OCI-LY1 (cell line): Measurements from ENCODE around the gene BCL2.
A peak's percentile ranks its signal among the peaks of the same experiment; 100 is the strongest.

Source experiments
- H2AFZ ChIP-seq: fragments of 200-600 bp; sonication (generic), shearing (Covaris generic); 2 replicates; pipeline ENCODE4 v1.6.0; 2014; ENCODE audit warnings: antibody characterized with exemption, mild to moderate bottlenecking, low read length
- H3F3A ChIP-seq: fragments of 200-600 bp; sonication (generic), shearing (Covaris generic); 2 replicates; pipeline ENCODE4 v1.6.0; 2014; ENCODE audit warnings: mild to moderate bottlenecking, antibody characterized with exemption, low read length, moderate library complexity; ENCODE audit not compliant: insufficient read depth
- H3K27ac ChIP-seq: fragments of 200-600 bp; sonication (generic); 2 replicates; pipeline ENCODE4 v1.5.1; 2014; ENCODE audit warnings: low read length, mixed run types, mild to moderate bottlenecking, low read depth; ENCODE audit not compliant: poor library complexity, severe bottlenecking
- H3K27me3 ChIP-seq: fragments of 200-600 bp; sonication (generic); 2 replicates; pipeline ENCODE4 v1.6.0; 2014; ENCODE audit warnings: antibody characterized with exemption, mild to moderate bottlenecking, low read length, moderate library complexity; ENCODE audit not compliant: insufficient read depth
- H3K36me3 ChIP-seq: fragments of 200-600 bp; sonication (generic); 2 replicates; pipeline ENCODE4 v1.6.1; 2014; ENCODE audit warnings: mild to moderate bottlenecking, antibody characterized with exemption, low read length, moderate library complexity, mixed read lengths; ENCODE audit not compliant: insufficient read depth
- H3K4me1 ChIP-seq: fragments of 200-600 bp; sonication (generic); 2 replicates; pipeline ENCODE4 v1.5.1; 2014; ENCODE audit warnings: mild to moderate bottlenecking, low read length, moderate library complexity; ENCODE audit not compliant: insufficient read depth, severe bottlenecking
- H3K4me2 ChIP-seq: fragments of 200-600 bp; sonication (generic), shearing (Covaris generic); 2 replicates; pipeline ENCODE4 v1.6.1; 2014; ENCODE audit warnings: low read length
- H3K4me3 ChIP-seq: fragments of 200-600 bp; sonication (generic); 2 replicates; pipeline ENCODE4 v1.5.1; 2014; ENCODE audit warnings: low read length, low read depth, mild to moderate bottlenecking, mixed read lengths; ENCODE audit not compliant: poor library complexity, severe bottlenecking
- H3K79me2 ChIP-seq: fragments of 200-600 bp; shearing (Covaris generic); 2 replicates; pipeline ENCODE4 v1.6.1; 2016; ENCODE audit warnings: mixed run types, low read length, mixed read lengths; ENCODE audit not compliant: insufficient read depth
- H3K9ac ChIP-seq: fragments of 200-600 bp; sonication (generic), shearing (Covaris generic); 2 replicates; pipeline ENCODE4 v1.6.1; 2014; ENCODE audit warnings: mild to moderate bottlenecking, low read length, mixed read lengths
- H3K9me2 ChIP-seq: fragments of 200-600 bp; sonication (generic), shearing (Covaris generic); 2 replicates; pipeline ENCODE4 v1.6.1; 2014; ENCODE audit warnings: low read depth, mild to moderate bottlenecking, low read length, mixed read lengths
- H3K9me3 ChIP-seq: fragments of 200-600 bp; shearing (Covaris generic); 2 replicates; pipeline ENCODE4 v1.6.1; 2014; ENCODE audit warnings: low read length, mixed read lengths
- H4K20me1 ChIP-seq: fragments of 200-600 bp; sonication (generic), shearing (Covaris generic); 2 replicates; pipeline ENCODE4 v1.6.0; 2016; ENCODE audit warnings: mild to moderate bottlenecking, low read length; ENCODE audit not compliant: insufficient read depth
- EZH2 ChIP-seq: fragments of 200-600 bp; sonication (generic), shearing (Covaris generic); IDR thresholded peaks from 2 replicates; pipeline ENCODE4 v1.8.0; 2017; ENCODE audit warnings: borderline replicate concordance, mixed run types, mild to moderate bottlenecking, antibody characterized with exemption, low read length, moderate library complexity, mixed read lengths
- TF ChIP-seq, protein P1 (sequence below): fragments of 200-600 bp; sonication (generic), shearing (Covaris generic); IDR thresholded peaks from 2 replicates; pipeline ENCODE4 v1.5.1; 2017; ENCODE audit warnings: mild to moderate bottlenecking, antibody characterized with exemption, low read length, moderate library complexity, mixed read lengths

The BCL2 gene

DNA sequence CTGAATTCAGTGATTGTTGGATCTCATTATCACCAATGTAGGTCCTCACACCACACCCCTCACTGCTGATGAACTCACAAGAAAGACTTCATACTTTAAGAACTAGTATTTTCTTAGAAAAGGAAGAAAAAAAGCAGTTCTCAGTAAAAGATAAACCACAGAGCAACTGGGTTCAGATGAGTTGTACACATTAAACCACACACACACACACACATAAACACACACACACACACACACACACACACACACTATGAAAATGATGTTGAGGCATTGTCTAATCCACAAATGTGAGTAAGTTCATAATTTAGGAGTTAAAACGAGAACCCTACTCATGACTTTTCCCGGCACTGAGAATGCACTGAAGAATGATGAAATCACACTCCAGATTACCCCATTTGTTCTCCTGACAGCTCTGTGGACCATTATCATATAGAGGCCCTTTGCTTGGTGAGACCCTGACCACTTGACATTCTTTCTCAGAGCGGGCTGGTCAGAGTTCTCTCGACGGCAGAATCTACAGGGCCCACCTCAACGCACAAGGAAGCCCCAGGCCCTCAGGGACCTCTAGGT is 106.2 kb downstream of the BCL2 start:
- H2AFZ ChIP-seq = no peak overlapping the region

DNA sequence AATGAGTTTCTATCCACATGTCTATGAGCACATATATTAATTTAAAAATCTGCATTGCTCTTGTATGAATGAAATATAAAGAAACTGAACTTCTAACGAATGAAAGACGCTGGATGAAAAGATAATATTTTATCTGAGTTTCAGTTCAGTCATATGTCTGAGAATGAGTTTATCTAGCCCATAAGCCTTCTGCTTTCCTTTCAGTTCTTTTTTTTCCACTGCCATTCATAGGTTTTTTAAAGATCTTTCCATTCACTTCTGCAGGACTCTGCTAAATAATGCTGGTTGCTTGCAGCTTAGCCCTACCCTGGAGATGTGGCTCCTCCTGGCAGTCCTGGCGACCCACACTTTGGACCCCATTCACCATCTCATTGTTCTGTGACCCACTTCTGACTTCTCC is 109.0 kb downstream of the BCL2 start:
- TF ChIP-seq, protein P1, sequence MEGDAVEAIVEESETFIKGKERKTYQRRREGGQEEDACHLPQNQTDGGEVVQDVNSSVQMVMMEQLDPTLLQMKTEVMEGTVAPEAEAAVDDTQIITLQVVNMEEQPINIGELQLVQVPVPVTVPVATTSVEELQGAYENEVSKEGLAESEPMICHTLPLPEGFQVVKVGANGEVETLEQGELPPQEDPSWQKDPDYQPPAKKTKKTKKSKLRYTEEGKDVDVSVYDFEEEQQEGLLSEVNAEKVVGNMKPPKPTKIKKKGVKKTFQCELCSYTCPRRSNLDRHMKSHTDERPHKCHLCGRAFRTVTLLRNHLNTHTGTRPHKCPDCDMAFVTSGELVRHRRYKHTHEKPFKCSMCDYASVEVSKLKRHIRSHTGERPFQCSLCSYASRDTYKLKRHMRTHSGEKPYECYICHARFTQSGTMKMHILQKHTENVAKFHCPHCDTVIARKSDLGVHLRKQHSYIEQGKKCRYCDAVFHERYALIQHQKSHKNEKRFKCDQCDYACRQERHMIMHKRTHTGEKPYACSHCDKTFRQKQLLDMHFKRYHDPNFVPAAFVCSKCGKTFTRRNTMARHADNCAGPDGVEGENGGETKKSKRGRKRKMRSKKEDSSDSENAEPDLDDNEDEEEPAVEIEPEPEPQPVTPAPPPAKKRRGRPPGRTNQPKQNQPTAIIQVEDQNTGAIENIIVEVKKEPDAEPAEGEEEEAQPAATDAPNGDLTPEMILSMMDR = no peak
- TF ChIP-seq EZH2 = no peak
- H3K79me2 ChIP-seq = peaks cover 43% of the 10 kb centered on the region
- no peaks in the 10 kb centered on the region for H3K9me3 ChIP-seq
- no peaks in the 10 kb centered on the region for H3K9me2 ChIP-seq
- H2AFZ ChIP-seq = no peak overlapping the region
- no peaks in the 10 kb centered on the region for H3K27me3 ChIP-seq
- no peak overlapping the region for H3K4me3 ChIP-seq
- H3K27ac ChIP-seq = no peak overlapping the region
- no peaks in the 10 kb centered on the region for H4K20me1 ChIP-seq
- no peak overlapping the region for H3K9ac ChIP-seq
- H3K4me2 ChIP-seq = no peak overlapping the region
- H3F3A ChIP-seq = no peaks in the 10 kb centered on the region
- peaks cover 84% of the 10 kb centered on the region for H3K4me1 ChIP-seq
- peaks cover 19% of the 10 kb centered on the region for H3K36me3 ChIP-seq

More for the DNA sequence above, 106.2 kb downstream of the BCL2 start:
- Histone ChIP-seq H4K20me1 (no peaks in the 10 kb centered on the region), H3K4me1 (peaks cover 71% of the 10 kb centered on the region), H3K36me3 (peaks cover 14% of the 10 kb centered on the region), H3K27ac (peak overlapping the region; percentile 49), H3K9ac (no peak overlapping the region), H3K27me3 (no peaks in the 10 kb centered on the region), H3K4me2 (no peak overlapping the region), H3K9me3 (no peaks in the 10 kb centered on the region), H3K9me2 (no peaks in the 10 kb centered on the region), H3F3A (no peaks in the 10 kb centered on the region), H3K4me3 (no peak overlapping the region), H3K79me2 (peaks cover 59% of the 10 kb centered on the region)
- no peak for TF ChIP-seq EZH2
- TF ChIP-seq, protein P1 = no peak

DNA sequence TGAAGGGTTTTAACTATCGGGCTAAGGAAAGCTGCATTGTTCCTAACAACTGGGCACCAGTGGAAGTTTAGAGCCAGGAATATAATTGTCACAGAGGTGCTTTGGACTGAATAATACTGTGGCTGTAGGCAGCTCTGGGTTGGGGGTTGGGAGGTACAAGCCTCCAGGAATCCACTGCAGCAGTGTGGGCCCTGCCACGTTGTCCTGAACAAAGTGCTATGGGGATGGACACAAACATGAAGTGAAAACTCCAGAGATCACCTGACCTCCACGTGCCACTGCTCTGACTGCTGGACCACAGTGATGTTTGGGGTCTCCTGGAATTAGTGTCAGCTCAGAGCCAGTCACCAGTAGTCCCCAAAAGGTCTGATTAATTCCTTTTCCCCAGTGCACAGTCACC is 110.9 kb downstream of the BCL2 start:
- TF ChIP-seq, protein P1 = no peak
- no peak for TF ChIP-seq EZH2
- H3K79me2 ChIP-seq = peaks cover 45% of the 10 kb centered on the region
- H4K20me1 ChIP-seq = no peaks in the 10 kb centered on the region

More for the DNA sequence above, 110.9 kb downstream of the BCL2 start:
- H3K9ac ChIP-seq = no peak overlapping the region; the same call in 1 of the 2 replicates
- H3K4me1 ChIP-seq = peaks cover 77% of the 10 kb centered on the region
- H2AFZ ChIP-seq = no peak overlapping the region
- H3K27me3 ChIP-seq = no peaks in the 10 kb centered on the region
- H3K9me3 ChIP-seq = no peaks in the 10 kb centered on the region
- H3K9me2 ChIP-seq = no peaks in the 10 kb centered on the region
- peak overlapping the region; percentile 75 for H3K27ac ChIP-seq
- no peaks in the 10 kb centered on the region for H3F3A ChIP-seq
- peaks cover 30% of the 10 kb centered on the region; the same call in 1 of the 2 replicates for H3K36me3 ChIP-seq
- peak overlapping the region; percentile 26; the same call in 1 of the 2 replicates for H3K4me2 ChIP-seq
- peak overlapping the region; percentile 16 for H3K4me3 ChIP-seq
